Measurements from ENCODE around the gene GOPC. TPM values are rescaled to one million over a fixed set of nuclear protein-coding genes. Genes with fewer than 3 reads are reported as not detected.

Gene GOPC
- polyA plus RNA-seq, 1 donor, result 39.5 TPM

GRCh38 chr6:117617210-117618035, 15.1 kb upstream of the GOPC start:
- H3K4me1 ChIP-seq (ENCODE audit: control insufficient read depth, insufficient read depth, low read length), result no peaks in the 10 kb centered on the region
- H3K4me3 ChIP-seq (ENCODE audit: low read length), result no peak overlapping the region
- no peak overlapping the region for H3K27ac ChIP-seq (ENCODE audit: low read length)
- no peaks in the 10 kb centered on the region for H3K9me3 ChIP-seq (ENCODE audit: control insufficient read depth, low read depth, low read length)
- H3K36me3 ChIP-seq (ENCODE audit: control insufficient read depth, insufficient read depth, low read length), result no peaks in the 10 kb centered on the region
- 91% methylated on average over 3 of the region's 9 CpGs for WGBS (ENCODE audit: insufficient coverage, low lambda C conversion rate)
- no peak for DNase-seq
- no peaks in the 10 kb centered on the region for H3K27me3 ChIP-seq (ENCODE audit: control insufficient read depth, insufficient read depth, low read length)

GRCh38 chr6:117616391-117617209, 14.3 kb upstream of the GOPC start:
- Histone ChIP-seq H3K4me3 (ENCODE audit: low read length) (no peak overlapping the region), H3K27me3 (ENCODE audit: control insufficient read depth, insufficient read depth, low read length) (no peaks in the 10 kb centered on the region), H3K4me1 (ENCODE audit: control insufficient read depth, insufficient read depth, low read length) (no peaks in the 10 kb centered on the region), H3K36me3 (ENCODE audit: control insufficient read depth, insufficient read depth, low read length) (no peaks in the 10 kb centered on the region), H3K27ac (ENCODE audit: low read length) (no peak overlapping the region), H3K9me3 (ENCODE audit: control insufficient read depth, low read depth, low read length) (no peaks in the 10 kb centered on the region)
- DNase-seq, result no peak
- no CpG with 5 or more reads among the region's 8 CpGs for WGBS (ENCODE audit: insufficient coverage, low lambda C conversion rate)

GRCh38 chr6:117615750-117616390, 13.6 kb upstream of the GOPC start:
- 80% methylated on average over 6 of the region's 14 CpGs for WGBS (ENCODE audit: insufficient coverage, low lambda C conversion rate)
- H3K9me3 ChIP-seq (ENCODE audit: control insufficient read depth, low read depth, low read length), result no peaks in the 10 kb centered on the region
- no peak overlapping the region for H3K4me3 ChIP-seq (ENCODE audit: low read length)
- H3K27ac ChIP-seq (ENCODE audit: low read length), result no peak overlapping the region
- H3K27me3 ChIP-seq (ENCODE audit: control insufficient read depth, insufficient read depth, low read length), result no peaks in the 10 kb centered on the region
- H3K4me1 ChIP-seq (ENCODE audit: control insufficient read depth, insufficient read depth, low read length), result no peaks in the 10 kb centered on the region
- DNase-seq, result no peak
- no peaks in the 10 kb centered on the region for H3K36me3 ChIP-seq (ENCODE audit: control insufficient read depth, insufficient read depth, low read length)

GRCh38 chr6:117613920-117614560, 11.7 kb upstream of the GOPC start:
- no peaks in the 10 kb centered on the region for H3K9me3 ChIP-seq (ENCODE audit: control insufficient read depth, low read depth, low read length)
- no peak for DNase-seq
- H3K27me3 ChIP-seq (ENCODE audit: control insufficient read depth, insufficient read depth, low read length), result no peaks in the 10 kb centered on the region
- no peak overlapping the region for H3K4me3 ChIP-seq (ENCODE audit: low read length)
- no peak overlapping the region for H3K27ac ChIP-seq (ENCODE audit: low read length)
- no peaks in the 10 kb centered on the region for H3K36me3 ChIP-seq (ENCODE audit: control insufficient read depth, insufficient read depth, low read length)
- no CpG with 5 or more reads among the region's 4 CpGs for WGBS (ENCODE audit: insufficient coverage, low lambda C conversion rate)
- H3K4me1 ChIP-seq (ENCODE audit: control insufficient read depth, insufficient read depth, low read length), result no peaks in the 10 kb centered on the region

GRCh38 chr6:117607511-117607910, 5.2 kb upstream of the GOPC start:
- 100% methylated on average over 1 of the region's 3 CpGs for WGBS (ENCODE audit: insufficient coverage, low lambda C conversion rate)
- no peak for DNase-seq
- H3K4me3 ChIP-seq (ENCODE audit: low read length), result no peak overlapping the region
- H3K27ac ChIP-seq (ENCODE audit: low read length), result no peak overlapping the region
- H3K36me3 ChIP-seq (ENCODE audit: control insufficient read depth, insufficient read depth, low read length), result no peaks in the 10 kb centered on the region
- peaks cover 7% of the 10 kb centered on the region for H3K4me1 ChIP-seq (ENCODE audit: control insufficient read depth, insufficient read depth, low read length)
- no peaks in the 10 kb centered on the region for H3K27me3 ChIP-seq (ENCODE audit: control insufficient read depth, insufficient read depth, low read length)
- H3K9me3 ChIP-seq (ENCODE audit: control insufficient read depth, low read depth, low read length), result no peaks in the 10 kb centered on the region

GRCh38 chr6:117605169-117605826, 3.0 kb upstream of the GOPC start:
- Histone ChIP-seq H3K9me3 (ENCODE audit: control insufficient read depth, low read depth, low read length) (no peaks in the 10 kb centered on the region), H3K27ac (ENCODE audit: low read length) (no peak overlapping the region), H3K4me1 (ENCODE audit: control insufficient read depth, insufficient read depth, low read length) (peaks cover 7% of the 10 kb centered on the region), H3K36me3 (ENCODE audit: control insufficient read depth, insufficient read depth, low read length) (no peaks in the 10 kb centered on the region), H3K27me3 (ENCODE audit: control insufficient read depth, insufficient read depth, low read length) (no peaks in the 10 kb centered on the region), H3K4me3 (ENCODE audit: low read length) (no peak overlapping the region)
- peak; percentile 55 to 57 for DNase-seq
- WGBS (ENCODE audit: insufficient coverage, low lambda C conversion rate), result 0% methylated on average over 1 of the region's 7 CpGs

- Histone ChIP-seq H3K4me1 (ENCODE audit: control insufficient read depth, insufficient read depth, low read length) (peaks cover 7% of the 10 kb centered on the region), H3K27me3 (ENCODE audit: control insufficient read depth, insufficient read depth, low read length) (no peaks in the 10 kb centered on the region), H3K9me3 (ENCODE audit: control insufficient read depth, low read depth, low read length) (no peaks in the 10 kb centered on the region), H3K27ac (ENCODE audit: low read length) (peak overlapping the region; percentile 95), H3K36me3 (ENCODE audit: control insufficient read depth, insufficient read depth, low read length) (no peaks in the 10 kb centered on the region), H3K4me3 (ENCODE audit: low read length) (no peak overlapping the region)
- no CpG with 5 or more reads among the region's 2 CpGs for whole genome bisulfite sequencing (ENCODE audit: insufficient coverage, low lambda C conversion rate)
- peak; percentile 22 to 64 for DNase-seq
These were observed 1.5 kb upstream of the GOPC start for GRCh38 chr6:117603821-117604220.

GRCh38 chr6:117602899-117603588, 733 bp upstream of the GOPC start:
- Histone ChIP-seq H3K27ac (ENCODE audit: low read length) (peak overlapping the region; percentile 95), H3K4me1 (ENCODE audit: control insufficient read depth, insufficient read depth, low read length) (peaks cover 7% of the 10 kb centered on the region), H3K9me3 (ENCODE audit: control insufficient read depth, low read depth, low read length) (no peaks in the 10 kb centered on the region), H3K4me3 (ENCODE audit: low read length) (peak overlapping the region; percentile 87), H3K27me3 (ENCODE audit: control insufficient read depth, insufficient read depth, low read length) (no peaks in the 10 kb centered on the region), H3K36me3 (ENCODE audit: control insufficient read depth, insufficient read depth, low read length) (no peaks in the 10 kb centered on the region)
- 93% methylated on average over 5 of the region's 12 CpGs for WGBS (ENCODE audit: insufficient coverage, low lambda C conversion rate)
- no peak for DNase-seq

GRCh38 chr6:117601811-117602150, 530 bp downstream of the GOPC start:
- H3K9me3 ChIP-seq (ENCODE audit: control insufficient read depth, low read depth, low read length), result peaks cover 2% of the 10 kb centered on the region
- no CpG with 5 or more reads among the region's 12 CpGs for WGBS (ENCODE audit: insufficient coverage, low lambda C conversion rate)
- peaks cover 8% of the 10 kb centered on the region for H3K36me3 ChIP-seq (ENCODE audit: control insufficient read depth, insufficient read depth, low read length)
- peak overlapping the region; percentile 87 for H3K4me3 ChIP-seq (ENCODE audit: low read length)
- H3K4me1 ChIP-seq (ENCODE audit: control insufficient read depth, insufficient read depth, low read length), result peaks cover 7% of the 10 kb centered on the region
- H3K27me3 ChIP-seq (ENCODE audit: control insufficient read depth, insufficient read depth, low read length), result no peaks in the 10 kb centered on the region
- H3K27ac ChIP-seq (ENCODE audit: low read length), result peak overlapping the region; percentile 95
- no peak for DNase-seq

All from large intestine (tissue), 3 donors.